ENCODE data around the gene BNIP3.

- TF ChIP-seq CTCF (IDR thresholded peaks at IDR 0.05; ENCODE audit: low read depth, low read length): no peak
- TF ChIP-seq EZH2phosphoT487 (IDR thresholded peaks at IDR 0.05; ENCODE audit: low read depth): no peak
These were observed 1.9 kb downstream of the BNIP3 start for GRCh38 chr10:131979821-131980270.

Measured in OCI-LY3 (cell line).